Measurements from ENCODE around the gene CR2.

- TF ChIP-seq CTCF (IDR thresholded peaks at IDR 0.05; ENCODE audit: poor library complexity, severe bottlenecking) (no peak), RAD21 (conservative IDR thresholded peaks at IDR 0.05) (no peak), EZH2 (IDR thresholded peaks at IDR 0.05; ENCODE audit: borderline replicate concordance, insufficient read depth, low read length, poor library complexity, severe bottlenecking) (no peak), MXI1 (conservative IDR thresholded peaks at IDR 0.05; ENCODE audit: poor library complexity, severe bottlenecking) (no peak), SMC3 (conservative IDR thresholded peaks at IDR 0.05; ENCODE audit: poor library complexity) (no peak), POLR2AphosphoS5 (IDR thresholded peaks at IDR 0.05) (no peak), EP300 (conservative IDR thresholded peaks at IDR 0.05; ENCODE audit: poor library complexity, severe bottlenecking) (no peak)
Measured at GRCh38 chr1:207514890-207515289, 60.8 kb downstream of the CR2 start.

All from neural cell (in vitro differentiated cells).